ENCODE measurements around the gene ALDH1L1.

ALDH1L1 gene

GRCh38 chr3:126153695-126154360 is 26.6 kb downstream of the ALDH1L1 start:
- DNase-seq, result no peak

DNA sequence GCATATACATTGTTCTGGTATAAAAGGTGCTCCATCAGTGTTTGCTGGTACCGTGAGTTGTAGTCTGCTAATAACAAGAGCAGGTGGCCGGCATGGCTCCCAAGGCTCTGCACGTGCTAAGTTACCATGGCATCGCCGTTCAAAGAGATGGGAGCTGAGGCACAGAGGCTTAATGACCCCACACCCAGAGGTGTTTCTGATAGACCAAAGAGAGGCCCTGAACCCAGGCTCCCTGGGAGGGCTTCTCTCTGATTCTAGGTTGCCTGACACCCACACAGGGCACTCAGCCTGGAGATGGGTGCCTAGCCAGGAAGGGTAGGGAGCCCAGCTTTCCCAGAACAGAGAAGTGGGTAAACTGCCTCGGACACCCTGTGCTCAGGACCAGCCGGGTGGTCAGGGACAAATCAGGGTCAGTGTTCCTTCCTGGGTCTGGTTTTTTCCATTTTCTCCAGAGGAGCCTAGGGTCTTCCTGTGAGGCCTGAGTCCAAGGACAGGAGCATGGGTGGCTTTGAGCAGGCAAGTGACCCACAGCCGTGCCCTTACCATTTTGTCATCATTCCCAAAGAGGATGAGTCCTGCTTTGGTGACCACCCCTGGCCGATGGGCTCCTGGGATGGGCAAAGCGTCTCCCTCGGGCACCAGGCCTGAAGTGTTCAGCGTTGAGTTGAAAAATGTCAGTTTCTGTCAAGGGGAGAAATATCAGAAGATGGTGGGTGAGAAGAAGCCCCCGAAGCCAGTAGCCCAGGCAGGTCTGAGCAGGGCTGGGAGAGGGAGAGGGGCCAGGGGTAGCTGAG is 27.3 kb downstream of the ALDH1L1 start:
- no peak for DNase-seq

DNA sequence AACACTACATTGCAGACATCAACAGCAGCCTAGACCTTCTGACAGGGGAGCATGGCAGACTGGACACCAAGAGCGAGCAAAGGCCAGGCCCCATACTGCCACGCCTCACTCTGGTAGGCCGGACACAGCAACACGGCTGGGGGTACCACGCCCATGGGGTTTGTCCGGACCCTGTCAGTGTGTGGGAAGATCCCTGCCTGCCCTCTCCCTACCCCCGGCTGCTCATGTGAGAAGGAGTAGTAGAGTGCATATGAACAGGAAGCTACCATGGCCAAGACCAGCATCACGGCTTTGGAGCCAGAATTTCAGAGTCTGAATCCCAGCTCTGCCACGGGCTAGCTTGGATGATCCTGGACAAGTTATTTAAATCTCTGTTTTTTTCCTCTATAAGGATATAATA is 27.9 kb downstream of the ALDH1L1 start:
- no peak for DNase-seq

DNA sequence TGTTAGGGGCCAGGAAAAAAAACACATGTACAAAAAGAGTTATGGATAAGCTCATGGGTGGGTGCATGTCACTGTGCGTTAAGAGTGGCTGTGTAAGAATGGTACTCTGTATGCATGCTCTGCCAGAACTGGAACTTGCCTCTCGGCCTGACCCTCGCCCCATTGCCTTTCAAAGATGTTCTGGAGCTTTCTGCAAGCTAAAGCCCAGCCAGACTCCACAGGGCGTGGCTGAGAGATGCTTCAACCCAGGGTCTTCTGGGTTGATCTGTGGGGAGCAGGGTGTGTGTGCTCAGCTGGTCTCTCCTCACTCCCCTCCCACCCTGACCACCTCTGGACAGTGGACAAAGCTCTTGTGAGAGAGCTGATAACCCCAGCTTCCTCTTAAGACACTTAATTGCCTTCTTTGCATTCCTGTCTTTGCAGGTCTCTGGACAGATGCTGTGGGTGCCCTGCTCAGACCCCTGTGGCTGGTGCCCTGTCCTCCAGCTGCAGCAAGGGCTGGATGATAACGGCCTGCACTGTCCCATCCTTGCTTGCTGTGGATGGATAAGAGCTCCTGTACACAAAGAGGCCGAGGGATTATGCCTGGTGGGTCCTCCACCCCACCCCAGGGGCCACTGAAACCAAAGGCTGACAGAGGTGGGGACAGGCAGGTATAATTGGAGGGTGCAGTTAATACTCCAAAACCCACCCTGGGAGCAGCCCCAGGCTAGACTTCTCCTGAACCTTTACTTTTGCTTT is 28.7 kb downstream of the ALDH1L1 start:
- DNase-seq, result no peak

DNA sequence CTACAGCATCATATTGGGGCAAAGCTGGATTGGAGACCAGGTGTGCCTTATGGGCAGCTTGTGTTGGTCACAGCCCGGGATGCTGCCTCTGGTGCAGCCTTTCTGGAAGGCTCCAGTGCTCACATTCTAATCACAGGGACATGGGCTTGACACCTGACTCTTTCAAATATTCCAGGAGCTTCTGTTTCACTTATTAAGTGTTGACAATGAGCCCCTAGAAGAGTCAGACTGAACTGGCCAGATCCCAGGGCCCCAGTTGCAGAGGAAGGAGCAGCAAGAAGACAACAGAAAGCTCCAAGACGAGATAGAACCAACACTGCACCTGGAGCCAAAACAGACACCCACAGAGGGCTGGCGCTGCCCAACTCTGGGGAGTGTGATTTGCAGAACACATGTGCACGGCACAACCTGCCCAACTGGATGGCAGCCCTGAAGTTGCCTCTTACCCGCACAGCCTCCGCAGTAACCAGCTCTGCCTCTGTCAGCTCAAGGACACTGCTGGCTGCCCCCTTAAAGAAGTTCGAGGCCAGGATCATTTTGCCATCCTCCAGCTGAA is 30.3 kb downstream of the ALDH1L1 start:
- no peak for DNase-seq

- DNase-seq, result peak; percentile 8
Measured at GRCh38 chr3:126149256-126149902, 31.0 kb downstream of the ALDH1L1 start.

GRCh38 chr3:126147932-126148683 is 32.3 kb downstream of the ALDH1L1 start:
- DNase-seq, result peak; percentile 12

DNA sequence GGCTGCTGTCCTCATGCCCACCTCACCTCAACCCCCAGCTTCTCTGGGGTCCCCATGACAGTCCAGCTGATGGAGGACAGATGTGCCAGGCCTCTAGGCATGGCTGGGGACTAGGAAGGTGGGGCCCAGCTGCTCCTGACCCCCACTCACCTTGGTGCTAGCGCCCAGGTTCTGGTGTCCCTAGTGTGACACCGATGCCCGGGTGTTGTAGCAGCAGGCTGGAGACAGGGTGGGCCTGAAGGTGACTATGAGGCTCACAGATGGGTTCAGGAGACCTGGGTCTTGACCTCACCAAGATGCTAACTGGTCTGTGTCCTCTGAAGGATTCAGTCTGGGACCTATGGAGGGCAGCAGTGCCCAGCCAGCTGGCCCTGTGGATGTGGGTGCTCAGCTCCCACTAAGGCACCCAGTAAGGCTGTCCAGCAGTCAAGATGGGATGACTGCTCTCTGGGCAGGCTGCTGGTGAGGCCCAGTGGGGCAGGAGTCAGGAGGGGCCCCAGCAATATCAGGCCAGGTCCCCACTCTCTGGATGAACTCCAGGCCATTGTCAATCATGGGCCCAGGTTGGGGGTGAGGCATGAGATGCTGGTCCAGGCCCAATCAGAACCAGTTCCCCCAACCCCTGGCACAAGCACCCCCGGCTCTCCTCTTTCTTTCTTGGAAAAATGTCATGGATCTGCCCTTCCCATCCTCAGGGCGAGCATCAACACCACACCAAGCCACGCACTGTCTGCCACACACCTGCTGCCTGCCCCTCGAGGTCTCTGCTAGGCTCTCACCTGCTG is 33.0 kb downstream of the ALDH1L1 start:
- no peak for DNase-seq

GRCh38 chr3:126146525-126147146 is 33.8 kb downstream of the ALDH1L1 start:
- no peak for DNase-seq

DNA sequence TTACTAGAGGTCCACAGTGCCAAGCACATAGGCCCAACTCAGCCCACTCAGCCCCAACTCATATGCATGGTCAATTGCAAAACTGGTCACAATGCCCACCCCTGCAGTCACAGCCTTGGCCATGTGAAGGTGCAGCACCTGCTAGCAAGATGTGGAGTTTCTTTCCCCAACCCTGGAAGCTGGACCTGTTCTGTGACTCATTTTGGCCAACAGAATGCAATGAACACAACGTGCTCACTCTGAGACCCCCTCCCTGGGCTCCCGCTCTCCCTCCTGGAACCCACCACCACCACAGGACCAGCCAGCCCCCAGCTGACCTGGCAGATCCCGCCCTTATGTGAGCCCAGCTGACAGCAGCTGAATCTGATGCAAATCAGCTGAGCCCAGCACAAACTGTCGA is 34.4 kb downstream of the ALDH1L1 start:
- no peak for DNase-seq

DNA sequence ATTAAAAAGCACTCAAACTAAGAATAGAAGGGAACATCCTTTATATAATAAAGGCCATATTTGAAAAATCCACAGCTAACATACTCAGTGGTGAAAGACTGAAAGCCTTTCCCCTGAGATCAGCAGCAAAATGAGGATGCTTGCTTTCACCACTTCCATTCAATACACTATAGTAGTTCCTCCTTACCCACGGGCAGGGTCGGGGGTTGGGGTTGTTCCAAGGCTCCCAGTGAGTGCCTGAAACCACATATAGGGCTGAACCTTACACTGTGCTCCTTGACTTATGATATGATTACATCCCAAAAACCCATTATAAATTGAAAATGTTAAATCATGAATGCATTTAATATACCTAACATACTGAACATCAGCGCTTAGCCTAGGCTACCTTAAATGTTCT is 37.7 kb downstream of the ALDH1L1 start:
- DNase-seq, result no peak

DNA sequence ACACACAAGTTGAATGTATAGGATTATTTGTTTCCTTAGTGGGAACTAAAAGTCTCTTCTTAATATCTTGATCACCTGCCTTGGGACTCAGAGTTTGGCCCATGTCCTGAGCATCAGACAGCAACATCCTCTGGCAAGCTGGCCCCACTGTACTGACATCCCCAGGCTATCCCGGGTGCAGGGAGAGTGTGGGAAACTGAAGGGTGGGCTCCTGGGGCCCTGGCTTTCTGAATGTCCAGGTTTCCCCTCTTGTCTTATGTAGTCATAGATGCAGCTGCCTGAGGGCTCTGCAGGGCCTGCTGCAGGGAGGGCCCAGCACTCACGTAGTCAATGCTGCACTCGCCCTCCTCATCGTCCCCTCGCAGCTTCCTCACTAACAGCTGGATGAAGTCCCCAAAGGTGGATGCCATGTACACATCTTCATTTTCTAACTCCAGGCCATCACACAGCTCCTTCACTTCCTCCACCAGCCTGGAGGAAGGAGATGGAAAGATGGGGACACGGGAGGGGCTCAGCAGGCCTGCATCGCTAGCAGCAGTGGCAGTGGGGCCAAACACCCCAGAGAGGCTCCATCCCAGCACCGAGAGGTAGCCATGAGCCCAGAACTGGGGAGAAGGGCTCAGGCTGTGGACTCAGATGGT is 42.8 kb downstream of the ALDH1L1 start:
- DNase-seq, result peak; percentile 9

DNA sequence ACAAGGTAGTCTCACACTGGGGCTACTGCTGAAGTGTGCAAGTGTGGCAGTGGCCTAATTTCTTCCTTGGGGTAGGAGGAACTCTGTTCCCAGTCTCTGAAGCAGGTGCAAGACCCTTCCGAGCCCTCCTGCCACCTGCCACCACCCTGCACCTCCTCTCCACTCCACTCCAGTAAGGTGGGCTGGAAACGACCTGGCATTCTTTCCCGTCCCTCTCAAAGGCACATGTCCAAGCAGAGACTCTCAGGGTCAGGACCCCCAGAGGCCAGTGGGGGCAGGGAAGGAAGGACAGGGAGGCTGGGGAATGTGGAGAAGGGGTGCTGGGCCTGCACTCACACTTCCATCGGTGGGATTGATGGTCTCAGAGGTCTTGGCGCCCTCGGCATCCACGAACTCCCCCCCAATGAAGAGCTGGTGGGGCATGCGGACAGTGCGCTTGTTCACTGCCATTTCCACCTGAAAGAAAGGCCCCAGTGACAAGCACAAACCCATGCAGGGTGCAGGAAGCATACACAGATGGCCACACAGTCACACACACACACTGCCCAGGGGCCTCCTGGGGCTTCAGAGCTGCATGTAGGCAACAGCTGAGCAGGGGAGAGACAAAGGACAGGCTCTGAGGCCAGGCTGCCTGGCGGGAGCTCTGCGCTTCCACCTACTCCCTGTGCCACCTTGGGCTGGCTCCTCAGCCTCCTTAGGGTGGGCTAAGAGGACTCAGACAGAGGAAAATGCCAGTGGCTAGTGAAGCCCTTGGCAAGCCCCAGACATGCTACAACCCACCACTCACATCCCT is 43.8 kb downstream of the ALDH1L1 start:
- DNase-seq, result peak; percentile 11

DNA sequence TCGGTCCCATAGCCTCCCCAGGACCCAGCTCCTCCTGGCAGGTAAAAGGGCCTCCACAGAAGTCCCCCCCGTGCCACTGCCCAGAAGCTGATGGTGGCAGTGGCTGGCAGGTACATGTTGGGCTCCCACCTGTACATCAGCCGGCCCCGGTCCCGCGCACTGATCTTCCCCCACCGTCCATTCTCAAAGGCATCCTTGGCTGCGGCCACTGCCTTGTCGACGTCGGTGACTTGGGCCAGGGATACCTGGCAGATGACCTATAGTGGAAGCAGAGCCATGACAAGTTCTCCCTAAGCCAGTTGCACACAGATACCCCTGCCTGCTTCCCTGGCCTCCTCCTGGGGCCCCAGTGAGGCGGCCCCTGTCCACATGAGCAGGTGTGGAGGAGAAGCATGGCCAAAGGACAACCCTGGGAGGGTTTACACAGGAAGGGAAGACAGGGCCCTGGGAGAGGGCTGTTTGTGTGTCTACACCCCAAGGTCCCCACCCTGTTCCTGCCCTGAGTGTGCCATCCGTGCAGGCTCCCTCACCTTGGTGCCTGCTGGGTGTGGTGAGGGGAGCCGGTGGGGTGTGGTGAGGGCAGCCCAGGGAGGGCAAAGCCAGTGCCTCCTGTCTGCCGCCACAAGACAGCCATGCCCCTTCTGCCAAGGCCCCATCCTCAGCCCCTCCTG is 44.8 kb downstream of the ALDH1L1 start:
- no peak for DNase-seq

DNA sequence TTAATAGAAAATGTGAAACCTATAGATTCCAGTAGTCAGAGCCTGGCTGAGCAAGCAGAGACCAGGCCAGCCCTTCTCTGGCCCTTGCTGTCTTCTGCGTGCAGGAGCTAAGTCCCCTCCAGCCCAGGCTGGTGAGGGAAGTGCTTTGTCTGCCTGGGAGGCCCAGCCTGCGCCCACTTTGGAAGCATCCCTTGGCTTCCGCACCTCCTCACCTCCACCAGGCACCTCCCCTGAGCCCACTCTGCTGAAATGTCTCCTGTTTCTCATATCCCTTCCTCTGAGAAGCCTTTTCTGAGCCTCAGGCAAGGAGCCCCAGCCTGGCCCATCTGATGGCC is 45.3 kb downstream of the ALDH1L1 start:
- no peak for DNase-seq

DNA sequence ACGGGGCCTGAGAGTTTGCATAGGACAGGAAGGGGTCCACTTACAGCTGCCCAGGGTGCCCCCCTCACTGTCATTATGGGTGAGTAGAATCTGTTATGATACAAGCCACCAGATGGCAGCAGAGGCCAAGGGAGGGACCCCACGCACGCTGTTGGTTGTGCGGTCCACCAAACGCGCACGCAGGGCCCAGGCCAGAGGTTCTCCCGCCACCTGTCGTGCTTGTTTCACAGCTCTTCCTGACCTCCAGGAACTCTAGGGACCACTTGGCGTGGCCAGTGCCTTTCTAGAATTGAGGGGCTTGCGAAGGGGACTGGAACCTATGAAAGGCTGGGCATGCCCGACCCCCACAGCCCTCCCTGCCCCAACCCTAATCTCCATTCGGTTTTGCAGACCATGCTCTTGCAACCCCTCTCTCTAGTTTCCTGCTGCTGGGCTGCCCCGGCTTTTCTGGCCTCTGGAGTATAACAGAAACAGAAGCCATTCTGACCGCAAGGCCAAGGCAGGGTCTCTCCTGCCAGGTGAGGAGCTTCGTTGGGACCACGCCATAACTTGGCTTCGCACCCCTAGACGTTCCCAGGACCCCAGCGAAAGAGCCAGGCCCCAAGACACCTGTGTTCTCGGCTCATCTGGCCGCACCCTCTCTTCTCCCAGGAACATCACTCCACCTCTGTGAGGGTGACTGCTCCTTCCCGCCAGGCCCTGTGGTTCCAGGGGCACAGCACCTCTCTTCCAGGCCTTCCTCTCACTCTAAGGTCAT is 46.0 kb downstream of the ALDH1L1 start:
- DNase-seq, result peak; percentile 76

- DNase-seq, result peak; percentile 14
Measured at GRCh38 chr3:126133606-126134005, 46.8 kb downstream of the ALDH1L1 start.
